Nephron progenitor cell (in vitro differentiated cells): Measurements from ENCODE around the gene ANGPTL4.

Experiments used
- DNase-seq: peaks from one replicate; pipeline ENCODE4 v3.0.0; 2021
- H3K27ac Mint-ChIP-seq: 2 replicates; pipeline ENCODE4 v1.8.0; 2021; ENCODE audit warnings: mild to moderate bottlenecking, moderate library complexity, mixed read lengths
- H3K27me3 Mint-ChIP-seq: 2 replicates; pipeline ENCODE4 v1.8.0; 2021; ENCODE audit warnings: mild to moderate bottlenecking, low read depth, mixed read lengths; ENCODE audit not compliant: poor library complexity
- H3K36me3 Mint-ChIP-seq: 2 replicates; pipeline ENCODE4 v1.8.0; 2021; ENCODE audit warnings: low read depth, mixed read lengths
- H3K4me1 Mint-ChIP-seq: 2 replicates; pipeline ENCODE4 v1.8.0; 2021; ENCODE audit warnings: mixed read lengths
- H3K4me3 Mint-ChIP-seq: 2 replicates; pipeline ENCODE4 v1.8.0; 2021; ENCODE audit warnings: mild to moderate bottlenecking, moderate library complexity, mixed read lengths
- H3K9me3 Mint-ChIP-seq: 2 replicates; pipeline ENCODE4 v1.8.0; 2021; ENCODE audit warnings: mild to moderate bottlenecking, moderate library complexity, mixed read lengths
- CTCF ChIP-seq: fragments of 200-600 bp; sonication (generic); IDR thresholded peaks from 2 replicates; pipeline ENCODE4 v1.5.0; 2021; ENCODE audit warnings: antibody characterized with exemption

Gene ANGPTL4

GRCh38 chr19:8388612-8388958 lies 24.6 kb downstream of the ANGPTL4 start:
- Mint-ChIP-seq H3K36me3 (peaks cover 21% of the 10 kb centered on the region), H3K4me1 (peaks cover 35% of the 10 kb centered on the region)

GRCh38 chr19:8389891-8390616 lies 26.1 kb downstream of the ANGPTL4 start, which contains the start of gene RAB11B:
RAB11B (plus strand) TSS chr19:8390360; CDS start chr19:8390417, 57 bp downstream.
- peak; percentile 98 for DNase-seq
- H3K27me3 Mint-ChIP-seq: no peaks in the 10 kb centered on the region
- peak within 1 kb of the TSS; percentile 89 for H3K4me3 Mint-ChIP-seq
- peaks cover 47% of the 10 kb centered on the region for H3K4me1 Mint-ChIP-seq
- H3K36me3 Mint-ChIP-seq: peaks cover 21% of the 10 kb centered on the region
- H3K27ac Mint-ChIP-seq: peak within 1 kb of the TSS; percentile 99
- no peak for TF ChIP-seq CTCF
- H3K9me3 Mint-ChIP-seq: peaks cover 8% of the 10 kb centered on the region

More at GRCh38 chr19:8388612-8388958, 24.6 kb downstream of the ANGPTL4 start:
- H3K27ac Mint-ChIP-seq: no peak overlapping the region
- H3K9me3 Mint-ChIP-seq: peaks cover 8% of the 10 kb centered on the region
- no peak for DNase-seq
- H3K27me3 Mint-ChIP-seq: peaks cover 5% of the 10 kb centered on the region
- TF ChIP-seq CTCF: no peak
- H3K4me3 Mint-ChIP-seq: peak overlapping the region; percentile 44

GRCh38 chr19:8390617-8390981 lies 26.6 kb downstream of the ANGPTL4 start:
- DNase-seq: peak; percentile 99
- H3K4me1 Mint-ChIP-seq: peaks cover 47% of the 10 kb centered on the region
- no peaks in the 10 kb centered on the region for H3K27me3 Mint-ChIP-seq
- peaks cover 21% of the 10 kb centered on the region for H3K36me3 Mint-ChIP-seq
- peaks cover 8% of the 10 kb centered on the region for H3K9me3 Mint-ChIP-seq
- peak overlapping the region; percentile 77 for H3K4me3 Mint-ChIP-seq
- no peak for TF ChIP-seq CTCF
- no peak overlapping the region for H3K27ac Mint-ChIP-seq

- Mint-ChIP-seq H3K9me3 (peaks cover 7% of the 10 kb centered on the region), H3K4me1 (peaks cover 52% of the 10 kb centered on the region), H3K27me3 (no peaks in the 10 kb centered on the region), H3K36me3 (peaks cover 15% of the 10 kb centered on the region), H3K27ac (peak overlapping the region; percentile 45), H3K4me3 (peak overlapping the region; percentile 77)
- DNase-seq: no peak
- no peak for TF ChIP-seq CTCF
These were observed 27.5 kb downstream of the ANGPTL4 start for GRCh38 chr19:8391198-8392016.

- no peak for TF ChIP-seq CTCF
- H3K27ac Mint-ChIP-seq: peak overlapping the region; percentile 93
These were observed 28.1 kb downstream of the ANGPTL4 start for GRCh38 chr19:8392017-8392591.

More at GRCh38 chr19:8392017-8392591, 28.1 kb downstream of the ANGPTL4 start:
- peak overlapping the region; percentile 50 for H3K4me3 Mint-ChIP-seq
- no peak for DNase-seq
- no peaks in the 10 kb centered on the region for H3K27me3 Mint-ChIP-seq
- peaks cover 58% of the 10 kb centered on the region for H3K4me1 Mint-ChIP-seq
- peaks cover 8% of the 10 kb centered on the region for H3K36me3 Mint-ChIP-seq
- peaks cover under 1% of the 10 kb centered on the region for H3K9me3 Mint-ChIP-seq
